Measurements from ENCODE around the gene GRIP2.

- TF ChIP-seq GATA2 (IDR thresholded peaks at IDR 0.05; ENCODE audit: low read depth, low read length) (no peak), GATA3 (IDR thresholded peaks at IDR 0.05; ENCODE audit: low read depth, low read length) (no peak)
Measured at GRCh38 chr3:14560110-14560509, 20.0 kb upstream of the GRIP2 start.
